Erythroblast (primary cell): ENCODE data around the gene PRSS36.
A peak's percentile ranks its signal among the peaks of the same experiment; 100 is the strongest.

Source experiments
- DNase-seq, 2 experiments: peaks; one replicate each; lab custom pipeline; 2025; lab: John Stamatoyannopoulos, UW
- GATA1 ChIP-seq: IDR thresholded peaks from 2 replicates; pipeline ENCODE4 v1.6.1; 2011; ENCODE audit warnings: low read depth, mild to moderate bottlenecking, control low read depth, low read length, moderate library complexity
- POLR2A ChIP-seq: IDR thresholded peaks from 2 replicates; pipeline ENCODE4 v1.6.1; 2011; ENCODE audit warnings: mild to moderate bottlenecking, low read length

PRSS36 gene

GRCh38 chr16:31099860-31100638, 49.8 kb downstream of the PRSS36 start:
- TF ChIP-seq GATA1 (no peak), POLR2A (no peak)
- no peak for DNase-seq

GRCh38 chr16:31094424-31095120, 55.3 kb downstream of the PRSS36 start, which contains the start of gene VKORC1:
Gene VKORC1, minus strand, starts transcription at chr16:31094797. Its CDS starts 68 bp downstream, at chr16:31094729.
- peak; percentile 65 for TF ChIP-seq POLR2A
- no peak for TF ChIP-seq GATA1
- DNase-seq = peak; percentile 94

DNA sequence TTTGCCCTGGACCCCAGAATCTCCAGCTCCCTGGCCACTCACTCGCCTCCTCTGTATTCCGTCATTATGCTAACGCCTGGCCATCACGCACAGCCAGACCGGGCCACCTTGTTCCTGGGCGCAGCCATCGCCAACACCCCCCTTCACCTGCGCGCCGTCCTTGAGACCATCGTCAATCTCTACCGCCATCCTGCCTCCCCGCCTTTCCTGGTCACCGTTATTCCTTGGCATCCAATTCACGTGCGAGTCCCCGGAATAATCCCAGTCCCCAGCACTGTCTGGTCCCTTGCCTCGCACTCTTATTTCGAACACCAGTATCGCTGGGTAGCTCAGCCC, 55.8 kb downstream of the PRSS36 start:
- TF ChIP-seq POLR2A = no peak
- TF ChIP-seq GATA1 = no peak
- DNase-seq = no peak

DNA sequence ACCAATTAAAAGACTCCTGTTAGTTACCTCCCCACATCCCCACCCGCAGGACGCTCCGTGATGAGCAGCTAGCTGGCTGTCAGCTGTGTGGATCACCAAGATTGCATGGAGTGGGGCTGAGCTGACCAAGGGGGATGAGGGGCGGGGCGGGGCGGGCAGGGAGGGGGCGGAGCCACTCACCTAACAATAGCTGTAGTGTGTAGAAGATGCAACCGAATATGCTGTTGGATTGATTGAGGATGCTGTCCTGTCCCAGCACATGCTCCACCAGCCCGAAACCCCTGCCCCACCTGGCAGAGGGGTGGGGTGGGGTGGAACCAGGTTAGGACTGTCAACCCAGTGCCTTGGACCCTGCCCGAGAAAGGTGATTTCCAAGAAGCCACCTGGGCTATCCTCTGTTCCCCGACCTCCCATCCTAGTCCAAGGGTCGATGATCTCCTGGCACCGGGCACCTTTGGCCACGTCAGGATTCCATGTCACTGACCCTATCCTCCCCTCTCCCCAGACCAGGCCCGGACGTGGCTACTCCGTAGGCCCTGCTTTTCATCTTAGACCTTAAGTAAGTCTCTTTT, 56.6 kb downstream of the PRSS36 start:
- DNase-seq = no peak
- TF ChIP-seq POLR2A (no peak), GATA1 (no peak)

GRCh38 chr16:31092330-31092729, 57.5 kb downstream of the PRSS36 start:
- TF ChIP-seq GATA1 (no peak), POLR2A (no peak)
- no peak for DNase-seq

GRCh38 chr16:31090540-31090939, 59.3 kb downstream of the PRSS36 start:
- DNase-seq = no peak
- TF ChIP-seq GATA1 (no peak), POLR2A (no peak)

- no peak for DNase-seq
- TF ChIP-seq POLR2A = no peak
- TF ChIP-seq GATA1 = no peak
These were observed 60.7 kb downstream of the PRSS36 start for GRCh38 chr16:31089199-31089598.
